T-helper 1 cell treated with Interleukin-12 subunit alpha and Interleukin-12 subunit beta and Interleukin-4 antibody, amounts not matched to agents 30 μg/mL and 1 μg/mL, for 36 hours (primary cell): ENCODE results near the gene GLP2R.

ENCODE experiments used
- H3K27ac Mint-ChIP-seq: one replicate; pipeline ENCODE4 v1.8.0; 2021; ENCODE audit warnings: mild to moderate bottlenecking, mixed read lengths
- H3K27me3 Mint-ChIP-seq: one replicate; pipeline ENCODE4 v1.8.0; 2021; ENCODE audit warnings: low read depth, mixed read lengths
- H3K36me3 Mint-ChIP-seq: one replicate; pipeline ENCODE4 v1.8.0; 2021; ENCODE audit warnings: low read depth, mixed read lengths
- H3K4me1 Mint-ChIP-seq: one replicate; pipeline ENCODE4 v1.8.0; 2021; ENCODE audit warnings: low read depth, mixed read lengths
- H3K4me3 Mint-ChIP-seq: one replicate; pipeline ENCODE4 v1.8.0; 2021; ENCODE audit warnings: mild to moderate bottlenecking, moderate library complexity, mixed read lengths
- H3K9me3 Mint-ChIP-seq: one replicate; pipeline ENCODE4 v1.8.0; 2021; ENCODE audit warnings: mixed read lengths

The GLP2R gene

DNA sequence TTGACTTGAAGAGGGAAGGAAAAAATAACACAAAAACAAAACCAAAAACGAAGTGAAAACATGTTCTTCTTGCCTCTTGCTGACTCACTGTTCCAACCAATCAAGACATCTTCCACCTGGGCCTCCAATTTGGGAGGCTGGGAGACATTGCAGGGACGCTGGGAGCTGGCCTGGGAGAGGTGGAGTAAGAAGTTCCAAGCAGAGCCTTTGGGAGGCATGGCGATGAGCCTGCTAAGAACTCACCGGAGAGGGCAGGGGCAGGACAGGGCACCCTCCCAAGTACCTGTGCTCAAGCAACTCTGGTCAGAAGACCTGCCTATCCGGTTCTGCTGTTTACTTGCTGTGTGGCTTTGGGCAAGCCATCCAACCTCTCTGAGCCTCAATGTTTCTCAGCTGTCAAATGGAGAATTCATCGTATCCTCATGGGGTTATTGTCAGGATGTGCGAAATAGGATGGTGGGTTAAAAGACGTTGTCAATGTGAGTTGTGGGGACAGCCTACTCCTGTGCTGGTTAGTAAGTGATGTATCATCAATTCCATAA lies 856 bp upstream of the GLP2R start:
- Mint-ChIP-seq H3K4me3 (no peak overlapping the region), H3K4me1 (no peaks in the 10 kb centered on the region), H3K27me3 (no peaks in the 10 kb centered on the region), H3K9me3 (no peaks in the 10 kb centered on the region), H3K27ac (no peak overlapping the region), H3K36me3 (no peaks in the 10 kb centered on the region)

DNA sequence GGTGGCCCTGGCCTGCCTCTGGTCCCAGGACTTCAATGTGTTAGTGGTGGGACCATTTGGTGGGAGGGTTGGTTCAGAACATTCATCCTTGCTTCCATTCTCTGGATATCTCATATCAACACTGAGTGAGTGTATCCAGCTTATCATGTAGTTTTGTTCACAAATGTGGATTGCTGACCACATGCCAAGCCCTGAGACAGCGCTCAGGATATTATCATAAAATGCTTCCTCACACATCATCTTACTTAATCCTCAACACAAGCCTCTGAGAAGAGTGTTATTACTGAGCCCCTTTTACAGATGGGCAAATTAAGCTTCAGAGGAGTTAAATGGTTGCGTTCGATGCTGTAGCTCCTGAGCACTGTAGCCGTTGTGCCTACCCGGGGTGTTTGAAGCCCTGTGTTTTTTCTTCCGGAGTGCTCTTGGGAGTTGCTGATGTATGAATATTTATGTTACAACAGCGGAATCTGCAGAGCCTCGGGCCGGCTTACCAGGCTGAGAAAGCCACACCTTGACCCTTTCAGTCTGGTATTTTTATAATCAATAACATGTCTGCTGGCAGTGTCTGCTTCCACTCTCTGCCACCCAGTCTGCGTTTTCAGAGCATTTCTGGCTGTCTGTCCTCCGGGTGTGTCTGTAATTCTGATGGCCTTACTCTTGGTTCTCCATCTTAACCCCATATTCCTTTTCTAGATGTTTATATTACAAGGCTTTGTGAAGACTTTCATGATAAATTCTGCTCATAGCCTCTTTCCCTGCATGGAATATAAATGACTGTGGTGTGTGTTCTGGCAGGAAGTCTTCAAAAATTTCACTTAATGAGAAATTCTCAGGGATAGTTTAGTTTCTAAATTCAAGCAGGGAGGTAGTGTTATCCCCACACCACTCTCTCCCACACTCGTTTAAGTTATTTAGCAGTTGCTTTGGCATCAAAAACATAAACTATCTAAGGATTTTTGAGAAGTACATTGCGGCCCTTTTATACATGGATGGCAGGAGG lies 2.9 kb downstream of the GLP2R start:
- H3K36me3 Mint-ChIP-seq = no peaks in the 10 kb centered on the region
- H3K27me3 Mint-ChIP-seq = no peaks in the 10 kb centered on the region
- H3K4me3 Mint-ChIP-seq = no peak overlapping the region
- no peaks in the 10 kb centered on the region for H3K4me1 Mint-ChIP-seq
- H3K9me3 Mint-ChIP-seq = no peaks in the 10 kb centered on the region
- no peak overlapping the region for H3K27ac Mint-ChIP-seq

- Mint-ChIP-seq H3K9me3 (no peaks in the 10 kb centered on the region), H3K4me3 (no peak overlapping the region), H3K36me3 (no peaks in the 10 kb centered on the region), H3K27ac (no peak overlapping the region), H3K4me1 (no peaks in the 10 kb centered on the region), H3K27me3 (no peaks in the 10 kb centered on the region)
These were observed 3.6 kb downstream of the GLP2R start for GRCh38 chr17:9829343-9829742.

DNA sequence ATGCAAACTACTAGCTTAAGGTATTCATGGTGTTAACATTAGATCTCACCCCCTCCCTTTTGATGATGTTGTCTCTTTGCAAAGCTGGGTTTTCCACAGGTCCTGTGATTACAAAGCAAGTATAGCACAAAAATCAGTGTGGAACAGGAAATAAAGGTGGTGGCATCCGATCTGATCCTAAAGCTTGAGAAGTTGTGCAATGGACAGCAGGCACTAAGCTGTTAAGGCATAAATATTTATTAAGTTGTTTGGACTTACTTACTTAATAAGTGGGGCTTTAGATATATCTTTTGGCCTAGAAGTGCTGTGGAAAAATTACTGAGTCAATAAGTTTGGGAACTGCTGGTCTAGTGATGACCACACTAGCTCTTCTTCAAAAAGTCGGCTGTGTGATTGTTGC lies 5.0 kb downstream of the GLP2R start:
- Mint-ChIP-seq H3K9me3 (no peaks in the 10 kb centered on the region), H3K27ac (no peak overlapping the region), H3K4me1 (no peaks in the 10 kb centered on the region), H3K27me3 (no peaks in the 10 kb centered on the region), H3K4me3 (no peak overlapping the region), H3K36me3 (no peaks in the 10 kb centered on the region)

DNA sequence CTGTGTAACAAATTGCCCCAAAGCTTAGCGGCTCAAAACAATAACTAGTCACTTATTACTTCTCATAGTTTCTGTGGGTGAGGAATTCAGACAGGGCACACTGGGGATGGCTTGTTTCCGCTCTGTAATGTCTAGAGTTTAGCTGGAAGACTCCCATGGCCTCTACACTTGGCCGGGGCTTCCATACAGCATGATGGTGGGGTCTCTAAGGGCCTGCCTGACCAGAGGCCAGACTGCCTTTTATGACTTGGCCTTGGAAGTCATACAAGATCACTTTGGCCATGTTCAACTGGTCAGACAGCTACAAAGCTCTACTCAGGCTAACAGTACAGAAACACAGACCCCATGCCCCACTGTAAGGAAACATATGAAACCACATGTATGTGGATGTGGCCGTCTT lies 8.2 kb downstream of the GLP2R start:
- Mint-ChIP-seq H3K27me3 (no peaks in the 10 kb centered on the region), H3K36me3 (no peaks in the 10 kb centered on the region), H3K9me3 (no peaks in the 10 kb centered on the region), H3K4me3 (no peak overlapping the region), H3K4me1 (no peaks in the 10 kb centered on the region), H3K27ac (no peak overlapping the region)

- no peaks in the 10 kb centered on the region for H3K9me3 Mint-ChIP-seq
- H3K36me3 Mint-ChIP-seq = no peaks in the 10 kb centered on the region
These were observed 12.1 kb downstream of the GLP2R start for GRCh38 chr17:9837551-9838471.

DNA sequence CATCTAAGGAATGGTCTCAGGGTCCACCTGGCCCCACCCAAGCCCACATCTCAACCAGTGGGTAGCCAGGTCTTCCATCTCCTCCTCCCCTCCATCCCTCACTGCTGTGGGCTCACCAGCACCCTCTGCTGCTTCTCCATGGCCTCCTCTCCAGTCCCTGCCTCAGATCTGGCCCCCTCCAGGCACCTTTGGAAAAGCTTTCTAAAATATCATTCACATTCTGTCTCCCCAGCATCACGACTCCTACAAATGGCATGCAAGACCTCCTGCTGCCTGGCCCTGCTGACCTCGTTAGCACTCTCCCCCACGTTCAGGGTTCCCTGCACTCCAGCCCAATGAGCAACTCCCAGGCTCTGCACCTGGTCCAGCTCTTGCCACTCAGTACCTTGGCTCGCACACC lies 13.7 kb downstream of the GLP2R start:
- H3K4me3 Mint-ChIP-seq = no peak overlapping the region
- no peaks in the 10 kb centered on the region for H3K27me3 Mint-ChIP-seq
- no peaks in the 10 kb centered on the region for H3K4me1 Mint-ChIP-seq
- H3K27ac Mint-ChIP-seq = no peak overlapping the region
- H3K36me3 Mint-ChIP-seq = no peaks in the 10 kb centered on the region
- H3K9me3 Mint-ChIP-seq = no peaks in the 10 kb centered on the region

More at GRCh38 chr17:9837551-9838471, 12.1 kb downstream of the GLP2R start:
- Mint-ChIP-seq H3K4me1 (no peaks in the 10 kb centered on the region), H3K4me3 (no peak overlapping the region), H3K27ac (no peak overlapping the region), H3K27me3 (no peaks in the 10 kb centered on the region)

DNA sequence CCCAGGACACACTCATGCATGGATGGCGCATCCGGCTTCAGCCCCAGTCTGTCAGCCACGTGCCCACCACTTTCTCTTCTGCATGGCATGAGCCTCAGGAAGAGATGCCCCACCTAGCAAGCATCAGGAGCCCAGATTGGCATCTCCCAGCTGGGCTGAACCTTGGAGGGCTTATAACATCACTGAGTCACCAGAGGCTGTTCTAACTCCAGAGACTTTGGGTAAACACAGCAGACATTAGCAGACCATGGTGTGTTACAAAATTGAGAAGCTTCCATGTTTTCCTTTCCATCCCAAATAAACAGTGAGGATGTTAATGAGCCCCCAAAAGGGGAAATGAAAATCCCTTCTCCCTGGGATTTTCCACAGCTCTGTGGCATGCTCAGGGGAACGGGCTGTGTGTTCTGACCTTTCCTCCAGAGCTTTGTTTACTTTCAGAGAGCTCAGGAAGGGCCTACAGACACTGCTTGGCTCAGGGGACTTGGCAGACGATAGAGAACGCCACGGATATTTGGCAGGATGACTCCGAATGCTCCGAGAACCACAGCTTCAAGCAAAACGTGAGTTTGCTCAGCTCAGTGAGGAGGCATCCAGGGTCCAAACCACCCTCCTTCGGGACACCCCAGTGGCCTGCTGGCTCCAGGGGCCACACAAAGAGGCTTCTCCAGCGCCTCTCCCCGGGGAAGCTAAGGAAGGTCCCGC lies 16.5 kb downstream of the GLP2R start:
- H3K27me3 Mint-ChIP-seq = no peaks in the 10 kb centered on the region
- H3K9me3 Mint-ChIP-seq = no peaks in the 10 kb centered on the region

GRCh38 chr17:9843152-9844010 lies 17.7 kb downstream of the GLP2R start:
- H3K4me3 Mint-ChIP-seq = no peak overlapping the region
- no peaks in the 10 kb centered on the region for H3K27me3 Mint-ChIP-seq
- H3K27ac Mint-ChIP-seq = no peak overlapping the region
- H3K4me1 Mint-ChIP-seq = no peaks in the 10 kb centered on the region
- no peaks in the 10 kb centered on the region for H3K36me3 Mint-ChIP-seq
- no peaks in the 10 kb centered on the region for H3K9me3 Mint-ChIP-seq

More for the DNA sequence above, 16.5 kb downstream of the GLP2R start:
- Mint-ChIP-seq H3K4me1 (no peaks in the 10 kb centered on the region), H3K27ac (no peak overlapping the region), H3K4me3 (no peak overlapping the region), H3K36me3 (no peaks in the 10 kb centered on the region)

DNA sequence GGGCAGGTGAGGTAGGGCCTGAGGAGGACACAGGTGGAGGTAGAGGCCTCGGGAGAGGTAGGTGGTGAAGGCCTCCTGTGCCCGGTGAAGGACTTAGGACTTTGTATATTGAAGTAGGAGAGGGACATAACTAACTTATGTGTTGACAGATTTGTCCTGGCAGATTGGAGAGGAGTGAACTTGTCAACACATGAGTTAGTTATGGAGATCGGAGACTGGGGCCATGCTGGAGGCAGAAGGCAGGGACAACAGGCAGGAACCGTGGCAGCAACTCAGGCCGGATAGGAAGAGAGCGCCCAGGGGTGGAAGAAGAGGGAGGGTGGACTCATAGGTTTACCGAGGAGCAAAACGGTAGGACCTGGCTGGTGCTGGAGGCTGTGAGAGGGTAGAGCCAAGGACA lies 18.4 kb downstream of the GLP2R start:
- no peaks in the 10 kb centered on the region for H3K36me3 Mint-ChIP-seq
- H3K27ac Mint-ChIP-seq = no peak overlapping the region
- H3K27me3 Mint-ChIP-seq = no peaks in the 10 kb centered on the region
- no peaks in the 10 kb centered on the region for H3K4me1 Mint-ChIP-seq
- no peak overlapping the region for H3K4me3 Mint-ChIP-seq
- H3K9me3 Mint-ChIP-seq = no peaks in the 10 kb centered on the region

- Mint-ChIP-seq H3K9me3 (no peaks in the 10 kb centered on the region), H3K36me3 (no peaks in the 10 kb centered on the region), H3K27me3 (no peaks in the 10 kb centered on the region), H3K4me3 (no peak overlapping the region), H3K4me1 (no peaks in the 10 kb centered on the region), H3K27ac (no peak overlapping the region)
These were observed 19.6 kb downstream of the GLP2R start for GRCh38 chr17:9845306-9845705.

GRCh38 chr17:9850151-9850550 lies 24.4 kb downstream of the GLP2R start:
- Mint-ChIP-seq H3K27ac (no peak overlapping the region), H3K9me3 (no peaks in the 10 kb centered on the region), H3K27me3 (no peaks in the 10 kb centered on the region), H3K36me3 (no peaks in the 10 kb centered on the region), H3K4me3 (no peak overlapping the region), H3K4me1 (no peaks in the 10 kb centered on the region)

GRCh38 chr17:9854255-9854654 lies 28.5 kb downstream of the GLP2R start:
- Mint-ChIP-seq H3K27me3 (no peaks in the 10 kb centered on the region), H3K27ac (no peak overlapping the region), H3K9me3 (peaks cover 4% of the 10 kb centered on the region), H3K4me3 (no peak overlapping the region), H3K36me3 (no peaks in the 10 kb centered on the region), H3K4me1 (no peaks in the 10 kb centered on the region)
